ENCODE measurements around the gene LRRFIP1.
"Not testable (repeated sequence)": the region's sequence is repeated elsewhere in the genome, so short reads cannot be mapped to it uniquely, and the experiment has no call there.

Gene LRRFIP1

GRCh38 chr2:237593596-237594320 lies 33.6 kb upstream of the LRRFIP1 start:
- 96% methylated on average over 15 of the region's 17 CpGs for WGBS (ENCODE audit: insufficient coverage)
- POLR2A ChIA-PET = no interaction called here
- DNase-seq = no peak
- H3K27me3 ChIP-seq (replicated peaks in 2 of 5; ENCODE audit: control insufficient read depth in 4 of 5, insufficient read depth in 5 of 5, low read length in 4 of 5) = no peaks in the 10 kb centered on the region
- H3K4me1 ChIP-seq (ENCODE audit: control extremely low read depth in 1 of 4, control insufficient read depth in 4 of 4, insufficient read depth in 4 of 4, low read length in 3 of 4) = peaks cover 2 to 23% (median 8%) of the 10 kb centered on the region in 4 experiments
- no peaks in the 10 kb centered on the region for H3K36me3 ChIP-seq (ENCODE audit: control insufficient read depth in 4 of 4, insufficient read depth in 4 of 4, low read length in 3 of 4)
- CTCF ChIA-PET = interaction anchor here (2.8 to 3.4 kb wide), 2 partner anchors 9 to 12 kb away, joined by 11 to 21 read pairs; no protein-coding TSS in a partner anchor
- H3K27ac ChIP-seq (ENCODE audit: insufficient read depth in 1 of 2, low read depth in 1 of 2, low read length in 2 of 2, poor library complexity in 1 of 2, severe bottlenecking in 2 of 2) = no peak overlapping the region
- H3K4me3 ChIP-seq (ENCODE audit: control insufficient read depth in 1 of 7, extremely low read depth in 1 of 7, insufficient read depth in 4 of 7, low read depth in 2 of 7, low read length in 6 of 7) = no peak overlapping the region
- H3K9me3 ChIP-seq (ENCODE audit: control extremely low read depth in 1 of 5, control insufficient read depth in 4 of 5, insufficient read depth in 2 of 5, low read depth in 1 of 5, low read length in 4 of 5) = no peaks in the 10 kb centered on the region

GRCh38 chr2:237594514-237594871 lies 32.9 kb upstream of the LRRFIP1 start:
- ChIA-PET POLR2A (no interaction called here), CTCF (interaction anchor here (2.8 to 3.4 kb wide), 2 partner anchors 8 to 12 kb away, joined by 11 to 21 read pairs; no protein-coding TSS in a partner anchor)
- WGBS (ENCODE audit: insufficient coverage) = 76% methylated on average over 5 of the region's 5 CpGs
- Histone ChIP-seq H3K4me3 (ENCODE audit: control insufficient read depth in 1 of 7, extremely low read depth in 1 of 7, insufficient read depth in 4 of 7, low read depth in 2 of 7, low read length in 6 of 7) (no peak overlapping the region), H3K27me3 (replicated peaks in 2 of 5; ENCODE audit: control insufficient read depth in 4 of 5, insufficient read depth in 5 of 5, low read length in 4 of 5) (no peaks in the 10 kb centered on the region), H3K4me1 (ENCODE audit: control extremely low read depth in 1 of 4, control insufficient read depth in 4 of 4, insufficient read depth in 4 of 4, low read length in 3 of 4) (peaks cover 2 to 23% (median 8%) of the 10 kb centered on the region in 4 experiments), H3K27ac (ENCODE audit: insufficient read depth in 1 of 2, low read depth in 1 of 2, low read length in 2 of 2, poor library complexity in 1 of 2, severe bottlenecking in 2 of 2) (no peak overlapping the region), H3K9me3 (ENCODE audit: control extremely low read depth in 1 of 5, control insufficient read depth in 4 of 5, insufficient read depth in 2 of 5, low read depth in 1 of 5, low read length in 4 of 5) (no peaks in the 10 kb centered on the region), H3K36me3 (ENCODE audit: control insufficient read depth in 4 of 4, insufficient read depth in 4 of 4, low read length in 3 of 4) (no peaks in the 10 kb centered on the region)
- DNase-seq = no peak

GRCh38 chr2:237595829-237596519 lies 31.4 kb upstream of the LRRFIP1 start:
- not testable (repeated sequence) for H3K4me3 ChIP-seq (ENCODE audit: control insufficient read depth in 1 of 7, extremely low read depth in 1 of 7, insufficient read depth in 4 of 7, low read depth in 2 of 7, low read length in 6 of 7); H3K27ac ChIP-seq (ENCODE audit: insufficient read depth in 1 of 2, low read depth in 1 of 2, low read length in 2 of 2, poor library complexity in 1 of 2, severe bottlenecking in 2 of 2)
- CTCF ChIA-PET = interaction anchor here (1.4 kb wide), 1 partner anchor 11 kb away, joined by 3 read pairs; no protein-coding TSS in a partner anchor

GRCh38 chr2:237596520-237597195 lies 30.7 kb upstream of the LRRFIP1 start:
- 91% methylated on average over 10 of the region's 13 CpGs for WGBS (ENCODE audit: insufficient coverage)
- no peak overlapping the region for H3K27ac ChIP-seq (ENCODE audit: insufficient read depth in 1 of 2, low read depth in 1 of 2, low read length in 2 of 2, poor library complexity in 1 of 2, severe bottlenecking in 2 of 2)
- no peak overlapping the region for H3K4me3 ChIP-seq (ENCODE audit: control insufficient read depth in 1 of 7, extremely low read depth in 1 of 7, insufficient read depth in 4 of 7, low read depth in 2 of 7, low read length in 6 of 7)
- POLR2A ChIA-PET = no interaction called here
- H3K9me3 ChIP-seq (ENCODE audit: control extremely low read depth in 1 of 5, control insufficient read depth in 4 of 5, insufficient read depth in 2 of 5, low read depth in 1 of 5, low read length in 4 of 5) = no peaks in the 10 kb centered on the region
- CTCF ChIA-PET = interaction anchor here (0.6 to 2.6 kb wide), 3 partner anchors 10 to 13 kb away, joined by 3 to 5 read pairs (median 3); no protein-coding TSS in a partner anchor
- no peak for DNase-seq
- no peaks in the 10 kb centered on the region for H3K36me3 ChIP-seq (ENCODE audit: control insufficient read depth in 4 of 4, insufficient read depth in 4 of 4, low read length in 3 of 4)
- H3K27me3 ChIP-seq (replicated peaks in 2 of 5; ENCODE audit: control insufficient read depth in 4 of 5, insufficient read depth in 5 of 5, low read length in 4 of 5) = no peaks in the 10 kb centered on the region
- H3K4me1 ChIP-seq (ENCODE audit: control extremely low read depth in 1 of 4, control insufficient read depth in 4 of 4, insufficient read depth in 4 of 4, low read length in 3 of 4) = peaks cover 1 to 14% (median 1%) of the 10 kb centered on the region in 4 experiments

More at GRCh38 chr2:237595829-237596519, 31.4 kb upstream of the LRRFIP1 start:
- H3K9me3 ChIP-seq (ENCODE audit: control extremely low read depth in 1 of 5, control insufficient read depth in 4 of 5, insufficient read depth in 2 of 5, low read depth in 1 of 5, low read length in 4 of 5); H3K27me3 ChIP-seq (replicated peaks in 2 of 5; ENCODE audit: control insufficient read depth in 4 of 5, insufficient read depth in 5 of 5, low read length in 4 of 5); H3K36me3 ChIP-seq (ENCODE audit: control insufficient read depth in 4 of 4, insufficient read depth in 4 of 4, low read length in 3 of 4); POLR2A ChIA-PET; DNase-seq: not testable (repeated sequence)
- H3K4me1 ChIP-seq (ENCODE audit: control extremely low read depth in 1 of 4, control insufficient read depth in 4 of 4, insufficient read depth in 4 of 4, low read length in 3 of 4) = peaks cover 2 to 21% (median 8%) of the 10 kb centered on the region in 4 experiments
- WGBS (ENCODE audit: insufficient coverage) = 100% methylated on average over 1 of the region's 5 CpGs

- POLR2A ChIA-PET = no interaction called here
- peaks cover 0 to 15% (median 2%) of the 10 kb centered on the region in 4 experiments for H3K4me1 ChIP-seq (ENCODE audit: control extremely low read depth in 1 of 4, control insufficient read depth in 4 of 4, insufficient read depth in 4 of 4, low read length in 3 of 4)
Measured at GRCh38 chr2:237597196-237598145, 29.9 kb upstream of the LRRFIP1 start.

GRCh38 chr2:237598468-237599208 lies 28.7 kb upstream of the LRRFIP1 start:
- CTCF ChIA-PET = interaction anchor here (2.6 kb wide), 1 partner anchor 12 kb away, joined by 5 read pairs; no protein-coding TSS in a partner anchor
- WGBS (ENCODE audit: insufficient coverage) = 95% methylated on average over 14 of the region's 14 CpGs
- H3K36me3 ChIP-seq (ENCODE audit: control insufficient read depth in 4 of 4, insufficient read depth in 4 of 4, low read length in 3 of 4) = no peaks in the 10 kb centered on the region
- H3K27ac ChIP-seq (ENCODE audit: insufficient read depth in 1 of 2, low read depth in 1 of 2, low read length in 2 of 2, poor library complexity in 1 of 2, severe bottlenecking in 2 of 2) = no peak overlapping the region
- H3K9me3 ChIP-seq (ENCODE audit: control extremely low read depth in 1 of 5, control insufficient read depth in 4 of 5, insufficient read depth in 2 of 5, low read depth in 1 of 5, low read length in 4 of 5) = no peaks in the 10 kb centered on the region
- POLR2A ChIA-PET = no interaction called here
- H3K4me3 ChIP-seq (ENCODE audit: control insufficient read depth in 1 of 7, extremely low read depth in 1 of 7, insufficient read depth in 4 of 7, low read depth in 2 of 7, low read length in 6 of 7) = no peak overlapping the region
- no peak for DNase-seq
- no peaks in the 10 kb centered on the region for H3K27me3 ChIP-seq (replicated peaks in 2 of 5; ENCODE audit: control insufficient read depth in 4 of 5, insufficient read depth in 5 of 5, low read length in 4 of 5)
- H3K4me1 ChIP-seq (ENCODE audit: control extremely low read depth in 1 of 4, control insufficient read depth in 4 of 4, insufficient read depth in 4 of 4, low read length in 3 of 4) = peaks cover 6 to 26% (median 13%) of the 10 kb centered on the region in 4 experiments

More at GRCh38 chr2:237597196-237598145, 29.9 kb upstream of the LRRFIP1 start:
- Histone ChIP-seq H3K36me3 (ENCODE audit: control insufficient read depth in 4 of 4, insufficient read depth in 4 of 4, low read length in 3 of 4) (no peaks in the 10 kb centered on the region), H3K9me3 (ENCODE audit: control extremely low read depth in 1 of 5, control insufficient read depth in 4 of 5, insufficient read depth in 2 of 5, low read depth in 1 of 5, low read length in 4 of 5) (no peaks in the 10 kb centered on the region), H3K27me3 (replicated peaks in 2 of 5; ENCODE audit: control insufficient read depth in 4 of 5, insufficient read depth in 5 of 5, low read length in 4 of 5) (no peaks in the 10 kb centered on the region), H3K4me3 (ENCODE audit: control insufficient read depth in 1 of 7, extremely low read depth in 1 of 7, insufficient read depth in 4 of 7, low read depth in 2 of 7, low read length in 6 of 7) (no peak overlapping the region), H3K27ac (ENCODE audit: insufficient read depth in 1 of 2, low read depth in 1 of 2, low read length in 2 of 2, poor library complexity in 1 of 2, severe bottlenecking in 2 of 2) (no peak overlapping the region)
- no peak for DNase-seq
- 95% methylated on average over 21 of the region's 29 CpGs for WGBS (ENCODE audit: insufficient coverage)
- CTCF ChIA-PET = interaction anchor here (0.6 to 2.6 kb wide), 3 partner anchors 11 to 14 kb away, joined by 3 to 5 read pairs (median 3); no protein-coding TSS in a partner anchor

Measured in common myeloid progenitor, CD34-positive (primary cell).